WTC11 (cell line): ENCODE data around the gene SAPCD2. TPM values are rescaled to one million over a fixed set of nuclear protein-coding genes. Genes with fewer than 3 reads are reported as not detected.

Source experiments
- ATAC-seq: fragments of 200-7000 bp; cut with Tn5 transposase; 2 replicates; pipeline ENCODE4 v1.10.0; 2021; ENCODE audit warnings: mild to moderate bottlenecking, moderate library complexity
- CTCF ChIA-PET: fragments of 300-600 bp; sonication (Branson Sonifier 250); formaldehyde crosslinking; loops from one replicate; lab custom pipeline; 2021; ENCODE audit warnings: antibody characterized with exemption; lab: Charles Lee
- POLR2A ChIA-PET: fragments of 350-600 bp; sonication (Branson Sonifier 250); formaldehyde crosslinking; loops from one replicate; lab custom pipeline; 2021; ENCODE audit warnings: antibody characterized with exemption; lab: Charles Lee
- DNase-seq: peaks from one replicate; pipeline ENCODE4 v3.0.0; 2021; ENCODE audit warnings: low spot score
- H3K27ac Mint-ChIP-seq: 2 replicates; pipeline ENCODE4 v1.8.0; 2021; ENCODE audit warnings: mixed read lengths
- H3K27me3 Mint-ChIP-seq: 2 replicates; pipeline ENCODE4 v1.8.0; 2021; ENCODE audit warnings: low read depth, mild to moderate bottlenecking, moderate library complexity, mixed read lengths
- H3K36me3 Mint-ChIP-seq: 2 replicates; pipeline ENCODE4 v1.8.0; 2021; ENCODE audit warnings: mixed read lengths
- H3K4me1 Mint-ChIP-seq: 2 replicates; pipeline ENCODE4 v1.8.0; 2022; ENCODE audit warnings: mixed read lengths
- H3K4me3 Mint-ChIP-seq: 2 replicates; pipeline ENCODE4 v1.8.0; 2021; ENCODE audit warnings: mild to moderate bottlenecking, moderate library complexity, mixed read lengths
- H3K9me3 Mint-ChIP-seq: 2 replicates; pipeline ENCODE4 v1.8.0; 2021; ENCODE audit warnings: mixed read lengths
- ATF1 ChIP-seq: sonication (generic); formaldehyde crosslinking; IDR thresholded peaks from 2 replicates; pipeline ENCODE4 v1.8.1; 2023; ENCODE audit warnings: mild to moderate bottlenecking, moderate library complexity, missing genetic modification reagents
- CBFB ChIP-seq: sonication (generic); formaldehyde crosslinking; IDR thresholded peaks from 2 replicates; pipeline ENCODE4 v1.8.1; 2022; ENCODE audit warnings: mild to moderate bottlenecking, low read depth, missing genetic modification reagents
- CREM ChIP-seq: sonication (generic); formaldehyde crosslinking; IDR thresholded peaks from 2 replicates; pipeline ENCODE4 v1.8.1; 2022; ENCODE audit warnings: mild to moderate bottlenecking, missing genetic modification reagents, moderate library complexity
- E2F4 ChIP-seq: sonication (generic); formaldehyde crosslinking; IDR thresholded peaks from 2 replicates; pipeline ENCODE4 v1.8.1; 2022; ENCODE audit warnings: low read depth, mild to moderate bottlenecking, moderate library complexity, missing genetic modification reagents, borderline replicate concordance
- EMX1 ChIP-seq: fragments of 250-450 bp; sonication (Bioruptor Pico); IDR thresholded peaks from 2 replicates; pipeline ENCODE4 v1.8.0; 2021; ENCODE audit warnings: mild to moderate bottlenecking
- ESRRA ChIP-seq: sonication (generic); formaldehyde crosslinking; IDR thresholded peaks from 2 replicates; pipeline ENCODE4 v1.8.1; 2022; ENCODE audit warnings: mild to moderate bottlenecking, missing genetic modification reagents, borderline replicate concordance
- IRF1 ChIP-seq: sonication (generic); formaldehyde crosslinking; IDR thresholded peaks from 2 replicates; pipeline ENCODE4 v1.8.0; 2023; ENCODE audit warnings: missing genetic modification reagents
- NFATC4 ChIP-seq: fragments of 250-450 bp; sonication (Bioruptor Pico); IDR thresholded peaks from 2 replicates; pipeline ENCODE4 v1.9.0; 2021; ENCODE audit warnings: mild to moderate bottlenecking
- RORB ChIP-seq: fragments of 250-450 bp; sonication (Bioruptor Pico); IDR thresholded peaks from 2 replicates; pipeline ENCODE4 v1.9.0; 2021; ENCODE audit warnings: mild to moderate bottlenecking
- USF1 ChIP-seq: sonication (generic); formaldehyde crosslinking; IDR thresholded peaks from 2 replicates; pipeline ENCODE4 v1.8.0; 2022; ENCODE audit warnings: mild to moderate bottlenecking, missing genetic modification reagents
- ZNF396 ChIP-seq: fragments of 250-450 bp; sonication (Bioruptor Pico); IDR thresholded peaks from 2 replicates; pipeline ENCODE4 v1.8.0; 2021; ENCODE audit warnings: mild to moderate bottlenecking, moderate library complexity, borderline replicate concordance
- ZNF416 ChIP-seq: fragments of 250-450 bp; sonication (Bioruptor Pico); IDR thresholded peaks from 2 replicates; pipeline ENCODE4 v1.9.0; 2021; ENCODE audit warnings: mild to moderate bottlenecking, inconsistent platforms
- ZNF425 ChIP-seq: fragments of 250-450 bp; sonication (Bioruptor Pico); conservative IDR thresholded peaks from 2 replicates; pipeline ENCODE4 v1.9.0; 2021; ENCODE audit warnings: mild to moderate bottlenecking
- ZNF671 ChIP-seq: fragments of 250-450 bp; sonication (Bioruptor Pico); IDR thresholded peaks from 2 replicates; pipeline ENCODE4 v1.8.0; 2021; ENCODE audit warnings: mild to moderate bottlenecking
- total RNA-seq: library from RNA; stranded (reverse); gene quantifications from 3 replicates; pipeline ENCODE4 v1.2.3, GENCODE V29; 2021
- TF ChIP-seq, protein P1 (sequence below): sonication (generic); formaldehyde crosslinking; IDR thresholded peaks from 2 replicates; pipeline ENCODE4 v1.8.1; 2023; ENCODE audit warnings: mild to moderate bottlenecking, moderate library complexity, missing genetic modification reagents
- TF ChIP-seq, protein P2 (sequence below): fragments of 250-450 bp; sonication (Bioruptor Pico); IDR thresholded peaks from 2 replicates; pipeline ENCODE4 v1.9.0; 2021; ENCODE audit warnings: mild to moderate bottlenecking, borderline replicate concordance

The SAPCD2 gene
- total RNA-seq, 1 experiment from 2014 or later: 67.0 TPM

- no peak for TF ChIP-seq CBFB
- TF ChIP-seq, protein P1, sequence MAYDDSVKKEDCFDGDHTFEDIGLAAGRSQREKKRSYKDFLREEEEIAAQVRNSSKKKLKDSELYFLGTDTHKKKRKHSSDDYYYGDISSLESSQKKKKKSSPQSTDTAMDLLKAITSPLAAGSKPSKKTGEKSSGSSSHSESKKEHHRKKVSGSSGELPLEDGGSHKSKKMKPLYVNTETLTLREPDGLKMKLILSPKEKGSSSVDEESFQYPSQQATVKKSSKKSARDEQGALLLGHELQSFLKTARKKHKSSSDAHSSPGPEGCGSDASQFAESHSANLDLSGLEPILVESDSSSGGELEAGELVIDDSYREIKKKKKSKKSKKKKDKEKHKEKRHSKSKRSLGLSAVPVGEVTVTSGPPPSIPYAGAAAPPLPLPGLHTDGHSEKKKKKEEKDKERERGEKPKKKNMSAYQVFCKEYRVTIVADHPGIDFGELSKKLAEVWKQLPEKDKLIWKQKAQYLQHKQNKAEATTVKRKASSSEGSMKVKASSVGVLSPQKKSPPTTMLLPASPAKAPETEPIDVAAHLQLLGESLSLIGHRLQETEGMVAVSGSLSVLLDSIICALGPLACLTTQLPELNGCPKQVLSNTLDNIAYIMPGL (CRISPR knock-in tag): no peak
- TF ChIP-seq, protein P2, sequence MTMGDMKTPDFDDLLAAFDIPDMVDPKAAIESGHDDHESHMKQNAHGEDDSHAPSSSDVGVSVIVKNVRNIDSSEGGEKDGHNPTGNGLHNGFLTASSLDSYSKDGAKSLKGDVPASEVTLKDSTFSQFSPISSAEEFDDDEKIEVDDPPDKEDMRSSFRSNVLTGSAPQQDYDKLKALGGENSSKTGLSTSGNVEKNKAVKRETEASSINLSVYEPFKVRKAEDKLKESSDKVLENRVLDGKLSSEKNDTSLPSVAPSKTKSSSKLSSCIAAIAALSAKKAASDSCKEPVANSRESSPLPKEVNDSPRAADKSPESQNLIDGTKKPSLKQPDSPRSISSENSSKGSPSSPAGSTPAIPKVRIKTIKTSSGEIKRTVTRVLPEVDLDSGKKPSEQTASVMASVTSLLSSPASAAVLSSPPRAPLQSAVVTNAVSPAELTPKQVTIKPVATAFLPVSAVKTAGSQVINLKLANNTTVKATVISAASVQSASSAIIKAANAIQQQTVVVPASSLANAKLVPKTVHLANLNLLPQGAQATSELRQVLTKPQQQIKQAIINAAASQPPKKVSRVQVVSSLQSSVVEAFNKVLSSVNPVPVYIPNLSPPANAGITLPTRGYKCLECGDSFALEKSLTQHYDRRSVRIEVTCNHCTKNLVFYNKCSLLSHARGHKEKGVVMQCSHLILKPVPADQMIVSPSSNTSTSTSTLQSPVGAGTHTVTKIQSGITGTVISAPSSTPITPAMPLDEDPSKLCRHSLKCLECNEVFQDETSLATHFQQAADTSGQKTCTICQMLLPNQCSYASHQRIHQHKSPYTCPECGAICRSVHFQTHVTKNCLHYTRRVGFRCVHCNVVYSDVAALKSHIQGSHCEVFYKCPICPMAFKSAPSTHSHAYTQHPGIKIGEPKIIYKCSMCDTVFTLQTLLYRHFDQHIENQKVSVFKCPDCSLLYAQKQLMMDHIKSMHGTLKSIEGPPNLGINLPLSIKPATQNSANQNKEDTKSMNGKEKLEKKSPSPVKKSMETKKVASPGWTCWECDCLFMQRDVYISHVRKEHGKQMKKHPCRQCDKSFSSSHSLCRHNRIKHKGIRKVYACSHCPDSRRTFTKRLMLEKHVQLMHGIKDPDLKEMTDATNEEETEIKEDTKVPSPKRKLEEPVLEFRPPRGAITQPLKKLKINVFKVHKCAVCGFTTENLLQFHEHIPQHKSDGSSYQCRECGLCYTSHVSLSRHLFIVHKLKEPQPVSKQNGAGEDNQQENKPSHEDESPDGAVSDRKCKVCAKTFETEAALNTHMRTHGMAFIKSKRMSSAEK (CRISPR knock-in tag): no peak
- no peak for TF ChIP-seq ATF1 (CRISPR knock-in tag)
- no peak for TF ChIP-seq CREM
- no peak for TF ChIP-seq RORB
- TF ChIP-seq IRF1 (CRISPR knock-in tag): no peak
- no peak for TF ChIP-seq NFATC4
- TF ChIP-seq EMX1 (CRISPR knock-in tag): no peak
- TF ChIP-seq ESRRA (CRISPR knock-in tag): no peak
- TF ChIP-seq USF1 (CRISPR knock-in tag): no peak
Measured at GRCh38 chr9:137044502-137045177, 25.7 kb downstream of the SAPCD2 start (continued).

DNA sequence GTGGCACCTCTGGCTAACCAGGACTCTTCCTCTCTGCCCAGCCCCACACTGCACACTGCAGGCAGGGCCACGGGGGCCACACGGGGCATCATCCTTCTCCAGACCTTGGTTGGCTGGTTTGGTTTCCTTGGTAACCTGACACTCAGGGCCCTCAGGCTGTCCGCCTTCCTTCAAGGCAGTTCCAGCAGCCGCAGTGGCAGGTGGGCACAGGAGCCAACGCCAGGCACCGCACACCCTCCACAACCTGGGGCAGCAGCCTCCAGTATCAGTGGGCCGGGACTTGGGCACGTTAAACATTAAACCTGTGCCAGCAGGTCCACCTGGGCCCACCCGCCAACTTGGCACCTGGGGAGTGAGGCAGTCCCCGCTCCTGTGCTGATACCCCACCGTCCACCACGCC is 26.3 kb downstream of the SAPCD2 start:
- POLR2A ChIA-PET: no interaction called here
- Mint-ChIP-seq H3K27ac (no peak overlapping the region), H3K27me3 (peaks cover 31% of the 10 kb centered on the region), H3K36me3 (no peaks in the 10 kb centered on the region; the same call in 1 of the 2 replicates), H3K4me3 (no peak overlapping the region), H3K9me3 (no peaks in the 10 kb centered on the region), H3K4me1 (peaks cover 6% of the 10 kb centered on the region)
- ATAC-seq (no peak), DNase-seq (no peak)
- TF ChIP-seq ZNF396 (CRISPR knock-in tag) (no peak), NFATC4 (no peak), ZNF671 (no peak), ZNF416 (CRISPR knock-in tag) (no peak), E2F4 (CRISPR knock-in tag) (no peak), ZNF425 (CRISPR knock-in tag) (no peak)
- CTCF ChIA-PET: interaction anchor here (2.4 to 3.9 kb wide), 3 partner anchors 9 to 24 kb away, joined by 13 to 41 read pairs (median 17); no protein-coding TSS in a partner anchor
